K562 (cell line): ENCODE data around the gene GFI1. TPM values are rescaled to one million over a fixed set of nuclear protein-coding genes. Genes with fewer than 3 reads are reported as not detected.

Experiments used
- ATAC-seq: fragments of 200-7000 bp; cut with Tn5 transposase; 3 replicates; pipeline ENCODE4 v1.9.1; 2020; ENCODE audit warnings: moderate library complexity
- BruUV-seq: library from RNA; stranded (reverse); fragments of 400-500 nt; replicated peaks from 2 replicates; lab custom pipeline; 2021; lab: Mats Ljungman, UMichigan
- CTCF ChIA-PET: fragments of 300-600 bp; formaldehyde crosslinking; extraction: SDS; loops from one replicate; lab custom pipeline; 2021; ENCODE audit warnings: low intra/inter-chr PET ratio; lab: Yijun Ruan, JAX
- POLR2A ChIA-PET: fragments of 300-600, 350-650 bp; sonication (Branson Sonifier 250); formaldehyde crosslinking; extraction: SDS; loops from one replicate; lab custom pipeline; 2021; ENCODE audit warnings: antibody characterized with exemption, inconsistent platforms; lab: Yijun Ruan, JAX
- DNase-seq, 4 experiments: peaks; one replicate each; pipeline versions ENCODE4 v3.0.0 to v3.0.0-alpha.2; 2011 to 2018; ENCODE audit warnings: low spot score in 3 of 4, mixed read lengths in 3 of 4; ENCODE audit errors: extremely low read depth in 1 of 4
- FAIRE-seq: peaks from 2 replicates; lab custom pipeline; 2011; peaks lifted over from hg19 to GRCh38; lab: Jason Lieb, UNC
- H2AFZ ChIP-seq: 2 replicates; pipeline ENCODE4 v1.6.0; 2011; ENCODE audit warnings: low read depth, low read length, control low read depth, inconsistent platforms
- H3K27ac ChIP-seq: fragments of 200-600 bp; 3 replicates; pipeline ENCODE4 v1.8.0; 2011; ENCODE audit warnings: low read depth, mild to moderate bottlenecking, control low read depth, inconsistent platforms, low read length, moderate library complexity, mixed read lengths; ENCODE audit errors: extremely low read depth
- H3K27me3 ChIP-seq, 2 experiments: fragments of 300-600 bp in 1 of 2; 2 replicates in 1 of 2; 3 replicates in 1 of 2; pipeline versions ENCODE4 v1.6.0 to v1.8.0; 2011; ENCODE audit warnings: inconsistent platforms in 2 of 2, low read length in 2 of 2, mild to moderate bottlenecking in 1 of 2, mixed read lengths in 1 of 2, moderate library complexity in 1 of 2; ENCODE audit not compliant: control insufficient read depth in 2 of 2, insufficient read depth in 2 of 2
- H3K36me3 ChIP-seq: fragments of 300-600 bp; 3 replicates; pipeline ENCODE4 v1.8.0; 2011; ENCODE audit warnings: mild to moderate bottlenecking, low read length, inconsistent platforms; ENCODE audit not compliant: control insufficient read depth, insufficient read depth
- H3K4me1 ChIP-seq, 2 experiments: fragments of 200-600 bp in 1 of 2; replicated peaks in 1 of 2; 2 replicates in 1 of 2; 3 replicates in 1 of 2; pipeline versions ENCODE4 v1.5.1 to v1.8.0; 2011; ENCODE audit warnings: inconsistent platforms in 2 of 2, low read length in 2 of 2, mild to moderate bottlenecking in 1 of 2, mixed read lengths in 1 of 2, moderate library complexity in 1 of 2; ENCODE audit not compliant: control insufficient read depth in 2 of 2, insufficient read depth in 2 of 2
- H3K4me2 ChIP-seq: 2 replicates; pipeline ENCODE4 v1.6.1; 2011; ENCODE audit warnings: low read length, control low read depth, inconsistent platforms, mixed read lengths; ENCODE audit not compliant: insufficient read depth
- H3K4me3 ChIP-seq: fragments of 200-600 bp; sonication (generic), shearing (Covaris generic); 2 replicates; pipeline ENCODE4 v1.5.1; 2016; ENCODE audit warnings: control low read depth, inconsistent platforms
- H3K79me2 ChIP-seq: fragments of 200-600 bp; 3 replicates; pipeline ENCODE4 v1.8.0; 2011; ENCODE audit warnings: low read length, inconsistent platforms; ENCODE audit not compliant: control insufficient read depth, insufficient read depth
- H3K9ac ChIP-seq, 2 experiments: 2 replicates each; pipeline versions ENCODE4 v1.6.0 to v1.6.1; 2011; ENCODE audit warnings: low read depth in 2 of 2, low read length in 2 of 2, control low read depth in 1 of 2, inconsistent platforms in 1 of 2, mild to moderate bottlenecking in 1 of 2, mixed read lengths in 1 of 2; ENCODE audit not compliant: insufficient read depth in 1 of 2
- H3K9me1 ChIP-seq: one replicate; pipeline ENCODE4 v1.6.0; 2011; ENCODE audit warnings: inconsistent platforms, mild to moderate bottlenecking, low read length, moderate library complexity; ENCODE audit not compliant: control insufficient read depth, insufficient read depth
- H3K9me3 ChIP-seq: replicated peaks from 2 replicates; pipeline ENCODE4 v1.5.1; 2011; ENCODE audit warnings: low read depth, low read length, inconsistent platforms; ENCODE audit not compliant: control insufficient read depth, insufficient read depth
- H4K20me1 ChIP-seq: replicated peaks from 2 replicates; pipeline ENCODE4 v1.6.1; 2011; ENCODE audit warnings: low read length, inconsistent platforms, mixed read lengths; ENCODE audit not compliant: control insufficient read depth, insufficient read depth
- ASH1L ChIP-seq: fragments of 450-650 bp; IDR thresholded peaks from 2 replicates; pipeline ENCODE4 v1.6.1; 2018; ENCODE audit warnings: borderline replicate concordance, mild to moderate bottlenecking, low read depth; ENCODE audit not compliant: partially characterized antibody
- C11orf30 ChIP-seq: fragments of 450-650 bp; IDR thresholded peaks from 2 replicates; pipeline ENCODE4 v1.6.1; 2016; ENCODE audit warnings: low read depth, mild to moderate bottlenecking
- MCM3 ChIP-seq: fragments of 450-650 bp; IDR thresholded peaks from 2 replicates; pipeline ENCODE4 v1.6.1; 2016
- TOE1 ChIP-seq, 2 experiments: fragments of 450-650 bp in 1 of 2; sonication (generic) in 1 of 2; formaldehyde crosslinking in 1 of 2; IDR thresholded peaks; 2 replicates each; pipeline versions ENCODE4 v1.7.1 to v1.8.0; 2016 to 2022; ENCODE audit warnings: borderline replicate concordance in 2 of 2, mild to moderate bottlenecking in 2 of 2, antibody characterized with exemption in 1 of 2, inconsistent platforms in 1 of 2, low read depth in 1 of 2, missing genetic modification reagents in 1 of 2, moderate library complexity in 1 of 2
- ZBTB7A ChIP-seq: IDR thresholded peaks from 2 replicates; pipeline ENCODE4 v1.6.1; 2011; ENCODE audit warnings: low read depth, mild to moderate bottlenecking, low read length, moderate library complexity, borderline replicate concordance; ENCODE audit not compliant: control insufficient read depth
- ZNF12 ChIP-seq: sonication (generic); formaldehyde crosslinking; IDR thresholded peaks from 2 replicates; pipeline ENCODE4 v1.4.0; 2020; ENCODE audit warnings: mild to moderate bottlenecking, missing genetic modification reagents
- ZNF76 ChIP-seq: fragments of 250-450 bp; sonication (Bioruptor Pico); IDR thresholded peaks from 2 replicates; pipeline ENCODE4 v1.4.0; 2020; ENCODE audit warnings: mild to moderate bottlenecking, moderate library complexity, borderline replicate concordance
- WGBS: fragments of 100-300 bp; shearing (Covaris generic); methylation state at CpG from one replicate; pipeline ENCODE4 v1.1.6; 2016; ENCODE audit warnings: low coverage, mixed read lengths; ENCODE audit not compliant: insufficient coverage; ENCODE audit errors: missing lambda C conversion rate; 5-methylcytosine and 5-hydroxymethylcytosine counted together
- in situ Hi-C: fragments of 300-500 bp; cut with MboI; formaldehyde crosslinking; loops from 4 replicates; pipeline ENCODE4 v1.15.0; 2018; ENCODE audit warnings: inconsistent platforms, mixed read lengths
- intact Hi-C: fragments of 100-400 bp; cut with micrococcal nuclease; formaldehyde crosslinking; loops from 2 replicates; pipeline ENCODE4 v1.14.2; 2022
- polyA plus RNA-seq, 8 experiments: library from polyadenylated mRNA; depleted of rRNA in 4 of 8; stranded (reverse) in 5 of 8; unstranded in 3 of 8; fragments of >200 nt; fragmentation: Nextera tagmentation in 2 of 8; fragmentation: Illumina TruSeq in 1 of 8; extraction: Ambion mirVana in 2 of 8; extraction: Trizol in 1 of 8; gene quantifications; 2 replicates each; pipeline versions ENCODE4 v1.2.1 to v1.2.3, GENCODE V29; 2011 to 2014; ENCODE audit warnings: inconsistent platforms in 1 of 8, missing spikeins in 1 of 8
- total RNA-seq, 7 experiments: library from RNA; depleted of rRNA in 6 of 7; stranded (reverse); fragments of >200 nt in 6 of 7; fragmentation: Illumina TruSeq in 2 of 7; extraction: Trizol in 2 of 7; gene quantifications; 2 replicates each; pipeline versions ENCODE4 v1.2.1 to v1.2.3, GENCODE V29; 2011 to 2021; ENCODE audit warnings: low replicate concordance in 1 of 7
- TF ChIP-seq, protein P1 (sequence below): fragments of 450-650 bp; IDR thresholded peaks from 2 replicates; pipeline ENCODE4 v1.6.1; 2016; ENCODE audit warnings: mild to moderate bottlenecking
- TF ChIP-seq, protein P2 (sequence below): fragments of 450-650 bp; formaldehyde crosslinking; IDR thresholded peaks from 2 replicates; pipeline ENCODE4 v1.4.0; 2020; ENCODE audit warnings: mild to moderate bottlenecking, moderate library complexity
- TF ChIP-seq, protein P3 (sequence below): fragments of 450-650 bp; formaldehyde crosslinking; IDR thresholded peaks from 2 replicates; pipeline ENCODE4 v1.4.0; 2022; ENCODE audit warnings: missing genetic modification characterization

Gene GFI1
- total and polyA plus RNA-seq, 9 of the 15 experiments (the other 6 are each of a cell fraction or from before 2014, with no cell fraction given), result 0.07 to 0.93 (median 0.46) TPM

DNA sequence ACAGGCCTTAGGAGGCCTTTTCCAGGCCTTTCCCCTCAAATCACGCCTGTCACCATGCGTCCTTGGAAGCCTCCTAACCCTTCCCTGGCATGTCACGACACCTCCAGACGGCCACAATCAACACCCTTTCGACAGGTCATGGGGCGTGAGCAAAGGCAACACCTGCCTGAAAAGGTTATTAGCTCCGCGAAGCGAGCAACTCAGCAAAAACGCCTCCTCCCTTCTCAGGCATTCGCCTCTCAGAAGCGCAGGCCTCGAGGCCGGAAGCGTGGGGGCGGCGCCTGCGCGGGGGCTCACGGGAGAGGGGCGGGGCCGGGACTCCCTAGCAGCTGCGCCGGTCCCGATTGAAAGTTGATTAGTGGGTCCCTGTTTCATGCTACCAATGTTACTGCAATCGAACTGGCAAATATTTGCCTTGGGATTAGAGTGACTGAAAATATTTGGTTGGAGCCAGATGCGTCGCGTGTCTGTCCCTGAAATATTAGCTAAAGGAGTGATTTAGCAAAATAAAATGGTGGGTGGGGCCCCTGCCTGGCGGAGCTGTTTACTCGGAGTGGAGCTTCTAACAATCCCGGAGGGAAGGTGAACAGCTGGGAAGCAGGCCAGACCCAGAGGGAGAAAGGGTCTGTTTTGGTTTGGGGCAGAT is 44.9 kb downstream of the GFI1 start (continued):
- TF ChIP-seq, protein P1, sequence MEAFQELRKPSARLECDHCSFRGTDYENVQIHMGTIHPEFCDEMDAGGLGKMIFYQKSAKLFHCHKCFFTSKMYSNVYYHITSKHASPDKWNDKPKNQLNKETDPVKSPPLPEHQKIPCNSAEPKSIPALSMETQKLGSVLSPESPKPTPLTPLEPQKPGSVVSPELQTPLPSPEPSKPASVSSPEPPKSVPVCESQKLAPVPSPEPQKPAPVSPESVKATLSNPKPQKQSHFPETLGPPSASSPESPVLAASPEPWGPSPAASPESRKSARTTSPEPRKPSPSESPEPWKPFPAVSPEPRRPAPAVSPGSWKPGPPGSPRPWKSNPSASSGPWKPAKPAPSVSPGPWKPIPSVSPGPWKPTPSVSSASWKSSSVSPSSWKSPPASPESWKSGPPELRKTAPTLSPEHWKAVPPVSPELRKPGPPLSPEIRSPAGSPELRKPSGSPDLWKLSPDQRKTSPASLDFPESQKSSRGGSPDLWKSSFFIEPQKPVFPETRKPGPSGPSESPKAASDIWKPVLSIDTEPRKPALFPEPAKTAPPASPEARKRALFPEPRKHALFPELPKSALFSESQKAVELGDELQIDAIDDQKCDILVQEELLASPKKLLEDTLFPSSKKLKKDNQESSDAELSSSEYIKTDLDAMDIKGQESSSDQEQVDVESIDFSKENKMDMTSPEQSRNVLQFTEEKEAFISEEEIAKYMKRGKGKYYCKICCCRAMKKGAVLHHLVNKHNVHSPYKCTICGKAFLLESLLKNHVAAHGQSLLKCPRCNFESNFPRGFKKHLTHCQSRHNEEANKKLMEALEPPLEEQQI, result no peak
- TF ChIP-seq, all 486 proteins: peak for 5

DNA sequence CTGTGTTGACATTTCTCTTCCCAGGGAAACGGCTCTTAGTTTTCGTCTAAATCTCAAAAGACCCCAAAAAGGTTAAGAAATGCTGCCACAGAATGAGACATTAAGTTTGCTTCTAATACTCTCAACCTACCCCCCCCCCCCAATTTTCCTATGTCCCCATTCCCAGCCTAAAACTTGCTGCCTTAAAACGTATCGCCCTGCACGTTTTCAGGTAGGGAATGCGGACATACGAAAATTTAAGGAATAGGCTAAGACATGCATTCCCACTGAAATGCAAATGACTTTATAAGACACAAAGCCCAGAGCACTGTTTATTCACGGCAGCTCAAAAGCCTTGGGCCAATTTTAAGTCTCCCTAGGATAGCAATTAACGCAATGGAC is 45.4 kb downstream of the GFI1 start:
- Histone ChIP-seq H3K9me3 (no peaks in the 10 kb centered on the region; the same call in 1 of the 2 replicates), H3K79me2 (no peaks in the 10 kb centered on the region), H3K27ac (no peak overlapping the region), H3K9me1 (no peaks in the 10 kb centered on the region), H3K36me3 (no peaks in the 10 kb centered on the region), H2AFZ (0 out of 2 replicates have a peak overlapping the region, but pooled peaks have one; percentile 68), H3K4me1 (peaks cover 3 to 4% of the 10 kb centered on the region in 2 experiments; a peak in 4 of 5 replicates), H3K4me2 (no peak overlapping the region), H3K4me3 (no peak overlapping the region), H3K9ac (no peak overlapping the region), H3K27me3 (no peaks in the 10 kb centered on the region), H4K20me1 (no peaks in the 10 kb centered on the region)
- FAIRE-seq (no peak), ATAC-seq (no peak), DNase-seq (no peak)
- no TSS peak for BruUV-seq
- intact Hi-C loops (loop anchor here (10.0 kb wide), 1 partner anchor 127 kb away; no protein-coding TSS in a partner anchor), in situ Hi-C loops (no loop called here)
- 80% methylated on average over 9 of the region's 9 CpGs for WGBS
- TF ChIP-seq, protein P2, sequence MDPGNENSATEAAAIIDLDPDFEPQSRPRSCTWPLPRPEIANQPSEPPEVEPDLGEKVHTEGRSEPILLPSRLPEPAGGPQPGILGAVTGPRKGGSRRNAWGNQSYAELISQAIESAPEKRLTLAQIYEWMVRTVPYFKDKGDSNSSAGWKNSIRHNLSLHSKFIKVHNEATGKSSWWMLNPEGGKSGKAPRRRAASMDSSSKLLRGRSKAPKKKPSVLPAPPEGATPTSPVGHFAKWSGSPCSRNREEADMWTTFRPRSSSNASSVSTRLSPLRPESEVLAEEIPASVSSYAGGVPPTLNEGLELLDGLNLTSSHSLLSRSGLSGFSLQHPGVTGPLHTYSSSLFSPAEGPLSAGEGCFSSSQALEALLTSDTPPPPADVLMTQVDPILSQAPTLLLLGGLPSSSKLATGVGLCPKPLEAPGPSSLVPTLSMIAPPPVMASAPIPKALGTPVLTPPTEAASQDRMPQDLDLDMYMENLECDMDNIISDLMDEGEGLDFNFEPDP, result no peak
- no peak for TF ChIP-seq ZBTB7A
- no peak for TF ChIP-seq ZNF12 (CRISPR knock-in tag)
- no peak for TF ChIP-seq C11orf30
- TF ChIP-seq MCM3, result no peak
- TF ChIP-seq ZNF76 (CRISPR knock-in tag), result no peak
- TF ChIP-seq, protein P3, sequence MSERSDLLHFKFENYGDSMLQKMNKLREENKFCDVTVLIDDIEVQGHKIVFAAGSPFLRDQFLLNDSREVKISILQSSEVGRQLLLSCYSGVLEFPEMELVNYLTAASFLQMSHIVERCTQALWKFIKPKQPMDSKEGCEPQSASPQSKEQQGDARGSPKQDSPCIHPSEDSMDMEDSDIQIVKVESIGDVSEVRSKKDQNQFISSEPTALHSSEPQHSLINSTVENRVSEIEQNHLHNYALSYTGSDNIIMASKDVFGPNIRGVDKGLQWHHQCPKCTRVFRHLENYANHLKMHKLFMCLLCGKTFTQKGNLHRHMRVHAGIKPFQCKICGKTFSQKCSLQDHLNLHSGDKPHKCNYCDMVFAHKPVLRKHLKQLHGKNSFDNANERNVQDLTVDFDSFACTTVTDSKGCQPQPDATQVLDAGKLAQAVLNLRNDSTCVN, result no peak
- no peak for TF ChIP-seq TOE1 (IDR thresholded peaks at IDR 0.05; ENCODE audit: borderline replicate concordance)
- TF ChIP-seq TOE1 (CRISPR knock-in tag; IDR thresholded peaks at IDR 0.05; ENCODE audit: borderline replicate concordance, low read depth), result no peak
- TF ChIP-seq ASH1L, result no peak
- POLR2A ChIA-PET, result no interaction called here
- CTCF ChIA-PET, result no interaction called here
